Liver (tissue), 9 donors: Measurements from ENCODE around the gene INPPL1. TPM values are rescaled to one million over a fixed set of nuclear protein-coding genes. Genes with fewer than 3 reads are reported as not detected.

Experiments used
- DNase-seq: peaks from one replicate; pipeline ENCODE4 v3.0.0-alpha.2; 2017; ENCODE audit warnings: low spot score
- H3K27ac ChIP-seq, 2 donors: one replicate each; pipeline ENCODE4 v1.7.0; 2013; ENCODE audit warnings: inconsistent platforms in 2 of 2, low read length in 2 of 2, control low read depth in 1 of 2, low read depth in 1 of 2, mild to moderate bottlenecking in 1 of 2
- H3K27me3 ChIP-seq, 4 donors: one replicate each; pipeline versions ENCODE4 v1.6.1 to v1.7.0; 2013; ENCODE audit warnings: low read length in 3 of 4, inconsistent platforms in 1 of 4, mild to moderate bottlenecking in 1 of 4, moderate library complexity in 1 of 4; ENCODE audit not compliant: control insufficient read depth in 4 of 4, insufficient read depth in 4 of 4
- H3K36me3 ChIP-seq, 4 donors: one replicate each; pipeline versions ENCODE4 v1.6.1 to v1.7.0; 2013; ENCODE audit warnings: low read length in 3 of 4, mild to moderate bottlenecking in 3 of 4, low read depth in 1 of 4, moderate library complexity in 1 of 4; ENCODE audit not compliant: control insufficient read depth in 4 of 4, insufficient read depth in 3 of 4
- H3K4me1 ChIP-seq, 4 donors: one replicate each; pipeline versions ENCODE4 v1.6.1 to v1.7.0; 2013; ENCODE audit warnings: low read length in 3 of 4, mild to moderate bottlenecking in 3 of 4, moderate library complexity in 1 of 4; ENCODE audit not compliant: control insufficient read depth in 4 of 4, insufficient read depth in 4 of 4
- H3K4me3 ChIP-seq, 3 donors: one replicate each; pipeline versions ENCODE4 v1.6.1 to v1.7.0; 2013; ENCODE audit warnings: low read length in 3 of 3, control low read depth in 1 of 3, low read depth in 1 of 3, mild to moderate bottlenecking in 1 of 3
- H3K9ac ChIP-seq, 2 donors: one replicate each; pipeline ENCODE4 v1.7.0; 2013; ENCODE audit warnings: low read length in 2 of 2, mild to moderate bottlenecking in 2 of 2, moderate library complexity in 2 of 2, control low read depth in 1 of 2, low read depth in 1 of 2
- H3K9me3 ChIP-seq, 4 donors: one replicate each; pipeline versions ENCODE4 v1.6.1 to v1.7.0; 2013; ENCODE audit warnings: low read length in 3 of 4; ENCODE audit not compliant: control insufficient read depth in 4 of 4
- ATF3 ChIP-seq: IDR thresholded peaks from 2 replicates; pipeline ENCODE4 v1.6.1; 2016; ENCODE audit warnings: antibody characterized with exemption
- CTCF ChIP-seq: fragments of 150-350 bp; IDR thresholded peaks from 2 replicates; pipeline ENCODE4 v1.5.1; 2017; ENCODE audit warnings: improper control_type of control experiment, low read depth, low read length; ENCODE audit not compliant: missing input control
- EGR1 ChIP-seq, 2 donors: IDR thresholded peaks; 2 replicates each; pipeline ENCODE4 v1.6.1; 2016 to 2018; ENCODE audit warnings: antibody characterized with exemption in 2 of 2, low read depth in 2 of 2
- FOXA1 ChIP-seq: IDR thresholded peaks from 2 replicates; pipeline ENCODE4 v1.6.1; 2016; ENCODE audit warnings: antibody characterized with exemption
- FOXA2 ChIP-seq: IDR thresholded peaks from 2 replicates; pipeline ENCODE4 v1.6.1; 2016; ENCODE audit warnings: antibody characterized with exemption
- GABPA ChIP-seq, 2 donors: IDR thresholded peaks in 1 of 2; conservative IDR thresholded peaks in 1 of 2; 2 replicates each; pipeline ENCODE4 v1.6.1; 2016; ENCODE audit warnings: antibody characterized with exemption in 2 of 2, mild to moderate bottlenecking in 1 of 2, moderate library complexity in 1 of 2
- HNF4A ChIP-seq, 2 donors: conservative IDR thresholded peaks; 2 replicates each; pipeline ENCODE4 v1.6.1; 2016; ENCODE audit warnings: antibody characterized with exemption in 2 of 2, mild to moderate bottlenecking in 2 of 2
- HNF4G ChIP-seq: IDR thresholded peaks from 2 replicates; pipeline ENCODE4 v1.6.1; 2016; ENCODE audit warnings: antibody characterized with exemption
- JUND ChIP-seq, 2 donors: IDR thresholded peaks; 2 replicates each; pipeline ENCODE4 v1.6.1; 2016; ENCODE audit warnings: antibody characterized with exemption in 2 of 2
- MAX ChIP-seq: IDR thresholded peaks from 2 replicates; pipeline ENCODE4 v1.6.1; 2016; ENCODE audit warnings: antibody characterized with exemption
- NR2F2 ChIP-seq: IDR thresholded peaks from 2 replicates; pipeline ENCODE4 v1.6.1; 2016; ENCODE audit warnings: antibody characterized with exemption
- RAD21 ChIP-seq, 2 donors: IDR thresholded peaks; 2 replicates each; pipeline ENCODE4 v1.6.1; 2016; ENCODE audit warnings: antibody characterized with exemption in 2 of 2, mild to moderate bottlenecking in 2 of 2
- REST ChIP-seq: IDR thresholded peaks from 2 replicates; pipeline ENCODE4 v1.6.1; 2016; ENCODE audit warnings: antibody characterized with exemption, mild to moderate bottlenecking
- RXRA ChIP-seq, 2 donors: IDR thresholded peaks; 2 replicates each; pipeline ENCODE4 v1.6.1; 2017 to 2018; ENCODE audit warnings: antibody characterized with exemption in 2 of 2, mild to moderate bottlenecking in 1 of 2
- SP1 ChIP-seq: IDR thresholded peaks from 2 replicates; pipeline ENCODE4 v1.6.1; 2018; ENCODE audit warnings: antibody characterized with exemption, mild to moderate bottlenecking
- YY1 ChIP-seq: IDR thresholded peaks from 2 replicates; pipeline ENCODE4 v1.6.1; 2016; ENCODE audit warnings: antibody characterized with exemption, mild to moderate bottlenecking
- ZBTB33 ChIP-seq: IDR thresholded peaks from 2 replicates; pipeline ENCODE4 v1.6.1; 2016; ENCODE audit warnings: antibody characterized with exemption
- WGBS: extraction: QIAGEN DNeasy Blood & Tissue Kit; methylation state at CpG from one replicate; pipeline ENCODE4 v1.1.7; 2013; 5-methylcytosine and 5-hydroxymethylcytosine counted together
- polyA plus RNA-seq, 2 donors: library from polyadenylated mRNA; stranded (reverse) in 1 of 2; unstranded in 1 of 2; fragments of 200-250 nt in 1 of 2; fragments of >200 nt in 1 of 2; fragmentation: Nextera tagmentation in 1 of 2; extraction: Ambion mirVana in 1 of 2; gene quantifications; one replicate each; pipeline versions ENCODE4 v1.2.1 to v1.2.3, GENCODE V29; 2013 to 2015
- total RNA-seq, 2 donors: library from RNA; depleted of rRNA; stranded (reverse); fragments of >200 nt; gene quantifications; one replicate each; pipeline ENCODE4 v1.2.3, GENCODE V29; 2014
- donor health status: healthy.
- donor health status: healthy.
- donor health status: healthy.
- donor health status: healthy.
- donor health status: healthy.

The INPPL1 gene
- total and polyA plus RNA-seq, 4 donors: 7.2 to 29.0 (median 17.1) TPM

GRCh38 chr11:72254299-72254993 lies 29.9 kb downstream of the INPPL1 start:
- no peak for TF ChIP-seq CTCF
- WGBS: 88% methylated on average over 5 of the region's 5 CpGs

GRCh38 chr11:72257570-72257969 lies 33.0 kb downstream of the INPPL1 start:
- no peak overlapping the region for H3K4me3 ChIP-seq
- no peaks in the 10 kb centered on the region for H3K36me3 ChIP-seq
- no peak overlapping the region for H3K27ac ChIP-seq
- H3K27me3 ChIP-seq: peaks cover 0 to 2% (median 0%) of the 10 kb centered on the region in 4 donors
- no peaks in the 10 kb centered on the region for H3K9me3 ChIP-seq
- 93% methylated on average over 2 of the region's 2 CpGs for WGBS
- TF ChIP-seq ATF3 (no peak), FOXA1 (no peak), NR2F2 (no peak), REST (no peak), FOXA2 (no peak), HNF4G (no peak), JUND (IDR thresholded peaks at IDR 0.05) (no peak), EGR1 (IDR thresholded peaks at IDR 0.05; ENCODE audit: low read depth in 2 of 2) (no peak), MAX (no peak), ZBTB33 (no peak), RAD21 (IDR thresholded peaks at IDR 0.05) (no peak), GABPA (IDR thresholded peaks at IDR 0.05 in 1 of 2, conservative IDR thresholded peaks at IDR 0.05 in 1 of 2) (no peak), YY1 (no peak), SP1 (no peak), HNF4A (conservative IDR thresholded peaks at IDR 0.05) (no peak), RXRA (IDR thresholded peaks at IDR 0.05) (no peak)
- H3K4me1 ChIP-seq: no peaks in the 10 kb centered on the region
- no peak for DNase-seq
- H3K9ac ChIP-seq: no peak overlapping the region

More at GRCh38 chr11:72254299-72254993, 29.9 kb downstream of the INPPL1 start:
- Histone ChIP-seq H3K4me1 (no peaks in the 10 kb centered on the region), H3K36me3 (no peaks in the 10 kb centered on the region), H3K9ac (no peak overlapping the region), H3K9me3 (no peaks in the 10 kb centered on the region), H3K27me3 (peaks cover 0 to 10% (median 0%) of the 10 kb centered on the region in 4 donors), H3K4me3 (no peak overlapping the region), H3K27ac (no peak overlapping the region)
- no peak for DNase-seq
